GM12864 (cell line): Measurements from ENCODE around the gene ACER2.

Source experiments
- DNase-seq: peaks from one replicate; pipeline ENCODE4 v3.0.0-alpha.2; 2011; ENCODE audit warnings: low read depth
- H3K4me3 ChIP-seq: 2 replicates; pipeline ENCODE4 v1.5.1; 2011; ENCODE audit warnings: mild to moderate bottlenecking, low read depth, low read length, control low read depth
- CTCF ChIP-seq: IDR thresholded peaks from 2 replicates; pipeline ENCODE4 v1.5.1; 2011; ENCODE audit warnings: low read depth, mild to moderate bottlenecking, moderate library complexity, low read length, control low read depth, inconsistent platforms; ENCODE audit errors: missing control alignments

The ACER2 gene

GRCh38 chr9:19481121-19481870, 72.5 kb downstream of the ACER2 start:
- no peak overlapping the region for H3K4me3 ChIP-seq
- DNase-seq, result no peak
- TF ChIP-seq CTCF, result no peak

- DNase-seq, result no peak
- TF ChIP-seq CTCF, result no peak
- H3K4me3 ChIP-seq, result no peak overlapping the region
These were observed 73.2 kb downstream of the ACER2 start for GRCh38 chr9:19481971-19482404.

GRCh38 chr9:19484699-19485098, 75.9 kb downstream of the ACER2 start:
- H3K4me3 ChIP-seq, result no peak overlapping the region
- no peak for DNase-seq

GRCh38 chr9:19485193-19485592, 76.4 kb downstream of the ACER2 start:
- no peak for DNase-seq

More at GRCh38 chr9:19484699-19485098, 75.9 kb downstream of the ACER2 start:
- TF ChIP-seq CTCF, result no peak

GRCh38 chr9:19486803-19487202, 78.0 kb downstream of the ACER2 start:
- TF ChIP-seq CTCF, result no peak
- H3K4me3 ChIP-seq, result no peak overlapping the region
- DNase-seq, result no peak

More at GRCh38 chr9:19485193-19485592, 76.4 kb downstream of the ACER2 start:
- no peak for TF ChIP-seq CTCF
- H3K4me3 ChIP-seq, result no peak overlapping the region

GRCh38 chr9:19488721-19489120, 79.9 kb downstream of the ACER2 start:
- no peak for DNase-seq
- TF ChIP-seq CTCF, result no peak
- no peak overlapping the region for H3K4me3 ChIP-seq

GRCh38 chr9:19490269-19490668, 81.5 kb downstream of the ACER2 start:
- no peak for TF ChIP-seq CTCF
- no peak overlapping the region for H3K4me3 ChIP-seq
- DNase-seq, result no peak
